NCI-H345 treated with DMSO at 0.1 percent for 48 hours (cell line): ENCODE measurements around the gene TTC28.
"Not testable (repeated sequence)": the region's sequence is repeated elsewhere in the genome, so short reads cannot be mapped to it uniquely, and the experiment has no call there.

Source experiments
- DNase-seq: peaks from one replicate; lab custom pipeline; 2025; ENCODE audit not compliant: unreplicated experiment; lab: John Stamatoyannopoulos, UW

TTC28 gene

GRCh38 chr22:28678170-28678569 is 1.5 kb downstream of the TTC28 start:
- not testable (repeated sequence) for DNase-seq

GRCh38 chr22:28674121-28674563 is 5.5 kb downstream of the TTC28 start:
- no peak for DNase-seq

- DNase-seq, result no peak
Measured at GRCh38 chr22:28670756-28671155, 8.9 kb downstream of the TTC28 start.

- DNase-seq, result no peak
Measured at GRCh38 chr22:28670161-28670560, 9.5 kb downstream of the TTC28 start.

GRCh38 chr22:28669387-28669786 is 10.3 kb downstream of the TTC28 start:
- no peak for DNase-seq

- DNase-seq, result not testable (repeated sequence)
Measured at GRCh38 chr22:28663569-28663942, 16.1 kb downstream of the TTC28 start.

- DNase-seq, result no peak
Measured at GRCh38 chr22:28658448-28658847, 21.2 kb downstream of the TTC28 start.

- no peak for DNase-seq
Measured at GRCh38 chr22:28656181-28656580, 23.5 kb downstream of the TTC28 start.

- no peak for DNase-seq
Measured at GRCh38 chr22:28650463-28650862, 29.2 kb downstream of the TTC28 start.

- DNase-seq, result no peak
Measured at GRCh38 chr22:28648792-28649191, 30.8 kb downstream of the TTC28 start.

GRCh38 chr22:28647216-28647615 is 32.4 kb downstream of the TTC28 start:
- DNase-seq, result no peak

- no peak for DNase-seq
Measured at GRCh38 chr22:28639321-28639720, 40.3 kb downstream of the TTC28 start.

GRCh38 chr22:28637225-28637624 is 42.4 kb downstream of the TTC28 start:
- no peak for DNase-seq

- DNase-seq, result no peak
Measured at GRCh38 chr22:28630177-28630574, 49.5 kb downstream of the TTC28 start.

GRCh38 chr22:28629420-28630176 is 50.0 kb downstream of the TTC28 start:
- DNase-seq, result no peak

GRCh38 chr22:28628766-28629165 is 50.9 kb downstream of the TTC28 start:
- no peak for DNase-seq

GRCh38 chr22:28627791-28628190 is 51.8 kb downstream of the TTC28 start:
- no peak for DNase-seq

GRCh38 chr22:28620244-28620922 is 59.3 kb downstream of the TTC28 start:
- DNase-seq, result no peak

- DNase-seq, result no peak
Measured at GRCh38 chr22:28619236-28619635, 60.4 kb downstream of the TTC28 start.

- DNase-seq, result not testable (repeated sequence)
Measured at GRCh38 chr22:28615423-28615822, 64.2 kb downstream of the TTC28 start.

GRCh38 chr22:28609921-28610320 is 69.7 kb downstream of the TTC28 start:
- no peak for DNase-seq

- no peak for DNase-seq
Measured at GRCh38 chr22:28608546-28608945, 71.1 kb downstream of the TTC28 start.

- no peak for DNase-seq
Measured at GRCh38 chr22:28607795-28608194, 71.8 kb downstream of the TTC28 start.
